SU-DHL-6 (cell line): ENCODE data around the gene TUBA4B.

ENCODE experiments used
- H2AFZ ChIP-seq: fragments of 200-600 bp; sonication (generic); 2 replicates; pipeline ENCODE4 v1.6.1; 2014; ENCODE audit warnings: low read depth, mild to moderate bottlenecking, moderate library complexity, mixed read lengths, antibody characterized with exemption, low read length; ENCODE audit not compliant: severe bottlenecking
- H3F3A ChIP-seq: fragments of 200-600 bp; shearing (Covaris generic); 2 replicates; pipeline ENCODE4 v1.6.0; 2016; ENCODE audit warnings: antibody characterized with exemption, mild to moderate bottlenecking; ENCODE audit not compliant: insufficient read depth
- H3K27ac ChIP-seq: fragments of 200-600 bp; sonication (generic); 2 replicates; pipeline ENCODE4 v1.5.1; 2016; ENCODE audit warnings: low read depth, mild to moderate bottlenecking, low read length, moderate library complexity, mixed read lengths
- H3K27me3 ChIP-seq: fragments of 200-600 bp; sonication (generic), shearing (Covaris generic); 2 replicates; pipeline ENCODE4 v1.6.0; 2014; ENCODE audit warnings: mild to moderate bottlenecking, low read length
- H3K36me3 ChIP-seq: fragments of 200-600 bp; sonication (generic); 2 replicates; pipeline ENCODE4 v1.6.1; 2014; ENCODE audit warnings: mild to moderate bottlenecking, low read length, mixed read lengths
- H3K4me2 ChIP-seq: fragments of 300-600, 200-600 bp; shearing (Covaris generic), sonication (generic); 2 replicates; pipeline ENCODE4 v1.6.0; 2014; ENCODE audit warnings: low read length, low read depth, mild to moderate bottlenecking; ENCODE audit not compliant: poor library complexity, severe bottlenecking
- H3K4me3 ChIP-seq: fragments of 200-600 bp; sonication (generic); 2 replicates; pipeline ENCODE4 v1.5.1; 2014; ENCODE audit warnings: antibody characterized with exemption, low read length, mild to moderate bottlenecking, mixed read lengths; ENCODE audit not compliant: insufficient read depth, poor library complexity, severe bottlenecking
- H3K79me2 ChIP-seq: fragments of 200-600 bp; sonication (generic); 2 replicates; pipeline ENCODE4 v1.6.1; 2014; ENCODE audit warnings: mild to moderate bottlenecking, low read length, moderate library complexity; ENCODE audit not compliant: insufficient read depth
- H3K9ac ChIP-seq: fragments of 200-600 bp; sonication (generic); 2 replicates; pipeline ENCODE4 v1.7.0; 2014; ENCODE audit warnings: mild to moderate bottlenecking, low read length
- H3K9me2 ChIP-seq: fragments of 200-600 bp; sonication (generic); replicated peaks from 2 replicates; pipeline ENCODE4 v1.6.1; 2014; ENCODE audit warnings: low read length; ENCODE audit not compliant: insufficient read depth
- H3K9me3 ChIP-seq: fragments of 200-600 bp; sonication (generic); 2 replicates; pipeline ENCODE4 v1.6.1; 2014; ENCODE audit warnings: low read length, mixed read lengths; ENCODE audit not compliant: insufficient read depth
- H4K20me1 ChIP-seq: fragments of 200-600 bp; sonication (generic); 2 replicates; pipeline ENCODE4 v1.6.1; 2014; ENCODE audit warnings: low read depth, mild to moderate bottlenecking, antibody characterized with exemption, low read length, moderate library complexity, mixed read lengths
- EZH2phosphoT487 ChIP-seq: fragments of 200-600 bp; sonication (generic), shearing (Covaris generic); conservative IDR thresholded peaks from 2 replicates; pipeline ENCODE4 v1.6.1; 2018; ENCODE audit warnings: mild to moderate bottlenecking, antibody characterized with exemption, low read length, moderate library complexity, mixed read lengths
- TF ChIP-seq, protein P1 (sequence below): fragments of 200-600 bp; sonication (generic); IDR thresholded peaks from one replicate; pipeline ENCODE4 v1.5.1; 2017; ENCODE audit warnings: antibody characterized with exemption, mild to moderate bottlenecking, low read length, moderate library complexity; ENCODE audit not compliant: insufficient read depth, poor library complexity, severe bottlenecking

The TUBA4B gene

DNA sequence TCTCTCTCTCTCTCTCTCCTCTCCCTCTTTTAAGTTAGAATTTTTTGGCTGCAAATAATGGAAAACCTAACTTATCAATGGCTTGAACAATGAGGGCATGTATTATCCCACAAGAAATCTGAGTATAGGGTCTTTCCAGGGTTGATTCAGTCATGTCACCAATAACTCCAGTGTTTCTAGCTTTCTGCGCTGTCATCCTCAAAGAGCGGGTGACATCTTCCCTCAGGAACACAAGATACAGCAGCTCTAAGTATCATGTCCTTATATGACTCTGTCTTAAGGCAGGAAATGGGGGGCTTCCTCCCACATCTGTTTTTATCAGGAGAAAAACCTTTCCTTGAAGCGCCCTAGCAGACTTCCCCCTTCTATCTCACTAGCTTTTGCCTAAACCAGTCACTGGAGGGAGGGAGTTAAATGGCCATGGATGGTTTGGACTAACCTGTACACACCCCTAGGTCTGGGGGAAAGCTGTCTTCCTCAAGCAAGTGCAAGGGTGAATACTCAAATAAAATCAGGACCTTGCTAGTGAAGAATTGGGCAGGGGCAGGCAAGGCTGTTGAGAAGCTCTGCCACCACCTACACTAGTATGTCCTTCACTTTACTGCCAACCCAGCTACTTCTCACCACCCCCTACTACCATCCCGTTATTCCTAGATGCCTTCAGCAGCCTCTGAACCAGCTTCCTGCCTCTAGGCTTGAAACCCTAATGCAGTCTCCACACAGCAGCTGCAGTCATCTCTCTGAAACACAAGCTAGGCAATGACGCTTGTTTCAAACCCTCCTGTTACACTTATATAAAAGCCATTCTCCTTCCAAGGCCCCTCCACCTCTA lies 8.2 kb downstream of the TUBA4B start:
- no peak overlapping the region for H3K4me2 ChIP-seq

DNA sequence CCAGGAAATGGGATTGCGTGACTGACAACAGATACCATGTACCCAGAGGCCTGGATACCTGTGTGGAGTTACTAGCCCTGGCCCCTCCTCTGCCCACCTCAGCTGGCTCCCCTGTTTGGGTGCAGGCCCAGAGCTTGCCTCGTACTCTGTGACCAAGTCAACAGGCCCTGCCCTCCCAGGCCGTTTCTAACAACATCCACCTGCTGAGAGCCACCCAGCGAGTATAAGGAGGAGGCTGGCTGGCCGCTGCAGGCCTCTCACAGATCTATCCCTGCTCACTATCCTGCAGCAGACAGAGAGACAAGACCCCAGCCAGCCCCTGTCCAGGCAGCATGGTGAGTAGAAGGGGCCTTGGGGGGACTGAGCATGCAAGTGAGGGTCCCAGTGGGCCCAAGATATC lies 13.2 kb downstream of the TUBA4B start:
- no peaks in the 10 kb centered on the region for H3K27me3 ChIP-seq
- no peak for TF ChIP-seq EZH2phosphoT487
- TF ChIP-seq, protein P1, sequence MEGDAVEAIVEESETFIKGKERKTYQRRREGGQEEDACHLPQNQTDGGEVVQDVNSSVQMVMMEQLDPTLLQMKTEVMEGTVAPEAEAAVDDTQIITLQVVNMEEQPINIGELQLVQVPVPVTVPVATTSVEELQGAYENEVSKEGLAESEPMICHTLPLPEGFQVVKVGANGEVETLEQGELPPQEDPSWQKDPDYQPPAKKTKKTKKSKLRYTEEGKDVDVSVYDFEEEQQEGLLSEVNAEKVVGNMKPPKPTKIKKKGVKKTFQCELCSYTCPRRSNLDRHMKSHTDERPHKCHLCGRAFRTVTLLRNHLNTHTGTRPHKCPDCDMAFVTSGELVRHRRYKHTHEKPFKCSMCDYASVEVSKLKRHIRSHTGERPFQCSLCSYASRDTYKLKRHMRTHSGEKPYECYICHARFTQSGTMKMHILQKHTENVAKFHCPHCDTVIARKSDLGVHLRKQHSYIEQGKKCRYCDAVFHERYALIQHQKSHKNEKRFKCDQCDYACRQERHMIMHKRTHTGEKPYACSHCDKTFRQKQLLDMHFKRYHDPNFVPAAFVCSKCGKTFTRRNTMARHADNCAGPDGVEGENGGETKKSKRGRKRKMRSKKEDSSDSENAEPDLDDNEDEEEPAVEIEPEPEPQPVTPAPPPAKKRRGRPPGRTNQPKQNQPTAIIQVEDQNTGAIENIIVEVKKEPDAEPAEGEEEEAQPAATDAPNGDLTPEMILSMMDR: no peak
- H3K4me3 ChIP-seq: no peak overlapping the region

More for the DNA sequence above, 8.2 kb downstream of the TUBA4B start:
- Histone ChIP-seq H4K20me1 (no peaks in the 10 kb centered on the region), H3K4me3 (no peak overlapping the region), H3K9ac (no peak overlapping the region), H3K27me3 (no peaks in the 10 kb centered on the region), H3K79me2 (no peaks in the 10 kb centered on the region), H3K9me2 (no peaks in the 10 kb centered on the region), H3K9me3 (no peaks in the 10 kb centered on the region), H2AFZ (no peak overlapping the region), H3F3A (no peaks in the 10 kb centered on the region), H3K36me3 (no peaks in the 10 kb centered on the region), H3K27ac (no peak overlapping the region)
- no peak for TF ChIP-seq EZH2phosphoT487

DNA sequence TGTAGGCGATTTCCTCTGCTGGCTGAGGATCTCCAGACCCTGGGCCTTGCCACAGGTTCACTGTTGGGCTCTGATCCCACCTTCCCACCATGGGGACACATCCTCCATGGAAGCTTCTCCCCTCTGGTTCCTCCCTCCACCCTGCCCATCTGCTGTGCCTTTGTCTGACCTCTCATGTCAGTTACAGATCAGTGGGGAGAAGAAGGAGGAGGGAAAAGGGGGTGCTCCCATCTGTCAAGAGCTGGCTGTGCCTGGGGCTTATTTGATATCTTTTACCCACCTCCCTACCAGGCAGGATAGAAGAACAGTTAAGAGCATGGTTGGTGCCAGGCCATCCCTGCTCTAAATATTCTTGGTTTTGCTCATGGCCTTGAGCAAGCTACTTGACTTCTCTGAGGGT lies 13.8 kb downstream of the TUBA4B start:
- H3F3A ChIP-seq: no peaks in the 10 kb centered on the region
- H2AFZ ChIP-seq: no peak overlapping the region
- H3K9me2 ChIP-seq: no peaks in the 10 kb centered on the region
- no peaks in the 10 kb centered on the region for H3K79me2 ChIP-seq
- H3K4me2 ChIP-seq: no peak overlapping the region
- H3K27ac ChIP-seq: no peak overlapping the region
- no peaks in the 10 kb centered on the region for H4K20me1 ChIP-seq
- no peak overlapping the region for H3K4me3 ChIP-seq
- no peaks in the 10 kb centered on the region for H3K36me3 ChIP-seq
- no peaks in the 10 kb centered on the region for H3K27me3 ChIP-seq
- H3K9me3 ChIP-seq: no peaks in the 10 kb centered on the region
- no peak for TF ChIP-seq EZH2phosphoT487
- TF ChIP-seq, protein P1: no peak
- H3K9ac ChIP-seq: no peak overlapping the region

More for the DNA sequence above, 13.2 kb downstream of the TUBA4B start:
- no peaks in the 10 kb centered on the region for H3F3A ChIP-seq
- no peak overlapping the region for H3K9ac ChIP-seq
- no peak overlapping the region for H3K4me2 ChIP-seq
- H3K79me2 ChIP-seq: no peaks in the 10 kb centered on the region
- no peaks in the 10 kb centered on the region for H3K9me2 ChIP-seq
- no peak overlapping the region for H3K27ac ChIP-seq
- no peaks in the 10 kb centered on the region for H4K20me1 ChIP-seq
- H3K36me3 ChIP-seq: no peaks in the 10 kb centered on the region
- H3K9me3 ChIP-seq: no peaks in the 10 kb centered on the region
- no peak overlapping the region for H2AFZ ChIP-seq

DNA sequence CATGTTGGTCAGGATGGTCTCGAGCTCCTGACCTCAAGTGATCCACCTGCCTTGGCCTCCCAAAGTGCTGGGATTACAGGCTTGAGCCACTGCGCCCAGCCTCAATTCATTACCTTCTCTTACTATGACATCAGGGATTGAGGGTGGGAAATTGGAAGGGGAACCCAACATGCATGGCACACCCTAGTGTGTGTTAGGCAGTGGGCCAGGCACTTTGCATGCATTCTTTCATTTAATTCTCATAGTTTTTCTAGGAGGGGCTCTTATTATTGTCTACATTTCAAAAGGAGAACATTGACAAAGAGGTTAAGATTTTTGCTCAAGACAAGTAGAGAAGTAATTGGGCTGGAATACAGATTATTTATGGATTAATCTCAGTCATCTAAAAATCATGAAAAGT lies 15.3 kb downstream of the TUBA4B start:
- Histone ChIP-seq H3K27ac (no peak overlapping the region), H3K4me2 (no peak overlapping the region), H3K36me3 (no peaks in the 10 kb centered on the region), H3K4me3 (no peak overlapping the region), H3K9me2 (no peaks in the 10 kb centered on the region), H3K79me2 (no peaks in the 10 kb centered on the region), H2AFZ (no peak overlapping the region), H4K20me1 (no peaks in the 10 kb centered on the region), H3K9ac (no peak overlapping the region), H3F3A (no peaks in the 10 kb centered on the region), H3K9me3 (no peaks in the 10 kb centered on the region), H3K27me3 (no peaks in the 10 kb centered on the region)
- no peak for TF ChIP-seq EZH2phosphoT487
- TF ChIP-seq, protein P1: no peak
